Smooth muscle cell (in vitro differentiated cells): ENCODE data around the gene C18orf63. TPM values are rescaled to one million over a fixed set of nuclear protein-coding genes. Genes with fewer than 3 reads are reported as not detected.
"Not testable (repeated sequence)": the region's sequence is repeated elsewhere in the genome, so short reads cannot be mapped to it uniquely, and the experiment has no call there.

Experiments
- DNase-seq: peaks from one replicate; lab custom pipeline; 2025; ENCODE audit not compliant: unreplicated experiment; lab: John Stamatoyannopoulos, UW
- H2AFZ ChIP-seq: fragments of 200-600 bp; sonication (generic); 2 replicates; pipeline ENCODE4 v1.6.0; 2016; ENCODE audit warnings: antibody characterized with exemption, low read depth, mild to moderate bottlenecking
- H3F3A ChIP-seq: fragments of 200-600 bp; sonication (generic); 2 replicates; pipeline ENCODE4 v1.6.0; 2017; ENCODE audit warnings: antibody characterized with exemption, low read depth
- H3K27ac ChIP-seq: fragments of 200-600 bp; sonication (generic); 2 replicates; pipeline ENCODE4 v1.5.1; 2016; ENCODE audit warnings: low read depth, mild to moderate bottlenecking
- H3K27me3 ChIP-seq: fragments of 200-600 bp; sonication (generic); 2 replicates; pipeline ENCODE4 v1.6.1; 2016; ENCODE audit warnings: low read depth, mild to moderate bottlenecking
- H3K36me3 ChIP-seq: fragments of 200-600 bp; sonication (generic); 2 replicates; pipeline ENCODE4 v1.5.1; 2016; ENCODE audit warnings: low read depth
- H3K4me1 ChIP-seq: fragments of 200-600 bp; sonication (generic); 2 replicates; pipeline ENCODE4 v1.5.1; 2016; ENCODE audit warnings: low read depth
- H3K4me2 ChIP-seq: fragments of 200-600 bp; sonication (generic); 2 replicates; pipeline ENCODE4 v1.6.0; 2016; ENCODE audit warnings: mild to moderate bottlenecking
- H3K4me3 ChIP-seq: fragments of 200-600 bp; sonication (generic); 2 replicates; pipeline ENCODE4 v1.5.1; 2016; ENCODE audit warnings: mild to moderate bottlenecking
- H3K79me2 ChIP-seq: fragments of 200-600 bp; sonication (generic); 2 replicates; pipeline ENCODE4 v1.6.0; 2016; ENCODE audit warnings: low read depth, mild to moderate bottlenecking
- H3K9ac ChIP-seq: fragments of 200-600 bp; sonication (generic); 2 replicates; pipeline ENCODE4 v1.6.0; 2016; ENCODE audit warnings: low read depth
- H3K9me3 ChIP-seq: fragments of 200-600 bp; sonication (generic); replicated peaks from 2 replicates; pipeline ENCODE4 v1.5.1; 2016; ENCODE audit warnings: low read depth
- H4K20me1 ChIP-seq: fragments of 200-600 bp; sonication (generic); 2 replicates; pipeline ENCODE4 v1.6.0; 2016; ENCODE audit warnings: low read depth
- WGBS: methylation state at CpG from one replicate; pipeline ENCODE4 v1.1.7; 2016; ENCODE audit warnings: low lambda C conversion rate; 5-methylcytosine and 5-hydroxymethylcytosine counted together
- polyA plus RNA-seq: library from polyadenylated mRNA; unstranded; fragments of >200 nt; fragmentation: Nextera tagmentation; extraction: Ambion mirVana; gene quantifications from 2 replicates; pipeline ENCODE4 v1.2.1, GENCODE V29; 2016
- total RNA-seq: library from RNA; depleted of rRNA; stranded (reverse); fragments of >200 nt; gene quantifications from 2 replicates; pipeline ENCODE4 v1.2.3, GENCODE V29; 2014
- TF ChIP-seq, protein P1 (sequence below): fragments of 200-600 bp; sonication (generic); IDR thresholded peaks from 2 replicates; pipeline ENCODE4 v1.5.1; 2017; ENCODE audit warnings: borderline replicate concordance, mild to moderate bottlenecking, antibody characterized with exemption; ENCODE audit not compliant: insufficient read depth, poor library complexity, severe bottlenecking

Gene C18orf63
- total and polyA plus RNA-seq, 2 experiments from 2014 or later, result not detected

DNA sequence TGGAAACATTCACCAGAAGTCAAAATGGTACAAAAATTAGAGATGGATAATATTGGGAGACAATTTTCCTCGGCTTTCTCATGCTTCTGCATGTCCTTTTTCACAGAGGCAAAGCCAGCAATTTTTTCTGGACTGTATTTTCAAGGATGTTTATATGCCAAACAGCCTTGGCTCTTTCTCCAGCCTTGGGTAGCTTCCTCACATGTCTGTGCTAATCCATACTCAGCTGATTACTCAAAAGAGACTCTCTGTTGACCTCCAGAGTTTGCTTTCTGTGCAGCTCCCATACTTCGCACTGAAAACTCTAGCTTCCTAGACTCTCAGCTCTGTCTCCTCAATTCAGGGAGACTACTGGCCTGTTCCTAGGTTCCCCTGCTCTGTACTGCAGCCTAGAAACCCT is 10.6 kb downstream of the C18orf63 start:
- Histone ChIP-seq H3K27me3 (no peaks in the 10 kb centered on the region), H3F3A (no peaks in the 10 kb centered on the region), H3K9ac (no peak overlapping the region), H3K4me1 (peaks cover 6% of the 10 kb centered on the region), H2AFZ (peak overlapping the region; percentile 95), H3K9me3 (no peaks in the 10 kb centered on the region), H3K4me2 (no peak overlapping the region), H3K36me3 (no peaks in the 10 kb centered on the region), H3K79me2 (no peaks in the 10 kb centered on the region), H4K20me1 (no peaks in the 10 kb centered on the region), H3K27ac (no peak overlapping the region), H3K4me3 (no peak overlapping the region)
- no peak for DNase-seq
- TF ChIP-seq, protein P1, sequence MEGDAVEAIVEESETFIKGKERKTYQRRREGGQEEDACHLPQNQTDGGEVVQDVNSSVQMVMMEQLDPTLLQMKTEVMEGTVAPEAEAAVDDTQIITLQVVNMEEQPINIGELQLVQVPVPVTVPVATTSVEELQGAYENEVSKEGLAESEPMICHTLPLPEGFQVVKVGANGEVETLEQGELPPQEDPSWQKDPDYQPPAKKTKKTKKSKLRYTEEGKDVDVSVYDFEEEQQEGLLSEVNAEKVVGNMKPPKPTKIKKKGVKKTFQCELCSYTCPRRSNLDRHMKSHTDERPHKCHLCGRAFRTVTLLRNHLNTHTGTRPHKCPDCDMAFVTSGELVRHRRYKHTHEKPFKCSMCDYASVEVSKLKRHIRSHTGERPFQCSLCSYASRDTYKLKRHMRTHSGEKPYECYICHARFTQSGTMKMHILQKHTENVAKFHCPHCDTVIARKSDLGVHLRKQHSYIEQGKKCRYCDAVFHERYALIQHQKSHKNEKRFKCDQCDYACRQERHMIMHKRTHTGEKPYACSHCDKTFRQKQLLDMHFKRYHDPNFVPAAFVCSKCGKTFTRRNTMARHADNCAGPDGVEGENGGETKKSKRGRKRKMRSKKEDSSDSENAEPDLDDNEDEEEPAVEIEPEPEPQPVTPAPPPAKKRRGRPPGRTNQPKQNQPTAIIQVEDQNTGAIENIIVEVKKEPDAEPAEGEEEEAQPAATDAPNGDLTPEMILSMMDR, result no peak
- WGBS, result 67% methylated on average over 2 of the region's 2 CpGs

DNA sequence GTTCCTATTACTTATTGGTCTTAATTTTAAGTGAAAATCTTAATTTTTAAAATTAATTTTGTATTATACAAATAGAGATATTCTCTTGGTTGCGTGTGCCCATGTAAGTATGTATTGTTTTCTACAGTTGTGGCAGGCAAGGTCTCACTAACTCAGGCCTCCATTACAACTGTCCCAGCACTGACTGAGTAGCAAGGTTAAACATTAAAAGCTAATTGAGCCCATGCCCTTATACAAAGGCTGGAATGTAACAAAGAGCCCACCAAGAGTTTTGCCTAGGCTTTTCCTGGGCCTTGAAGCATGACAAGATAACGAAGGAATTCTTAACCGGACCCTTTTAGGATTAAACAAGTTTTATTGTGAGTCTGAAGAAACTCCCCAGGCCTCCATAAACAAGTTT is 11.2 kb downstream of the C18orf63 start:
- not testable (repeated sequence) for H3K4me3 ChIP-seq, H3K4me1 ChIP-seq, H3F3A ChIP-seq, H3K27ac ChIP-seq, H3K9ac ChIP-seq, H3K27me3 ChIP-seq, H4K20me1 ChIP-seq, H3K4me2 ChIP-seq, H3K36me3 ChIP-seq, DNase-seq, H3K79me2 ChIP-seq, H3K9me3 ChIP-seq
- H2AFZ ChIP-seq, result peak overlapping the region; percentile 63
- WGBS, result 41% methylated on average over 3 of the region's 3 CpGs

DNA sequence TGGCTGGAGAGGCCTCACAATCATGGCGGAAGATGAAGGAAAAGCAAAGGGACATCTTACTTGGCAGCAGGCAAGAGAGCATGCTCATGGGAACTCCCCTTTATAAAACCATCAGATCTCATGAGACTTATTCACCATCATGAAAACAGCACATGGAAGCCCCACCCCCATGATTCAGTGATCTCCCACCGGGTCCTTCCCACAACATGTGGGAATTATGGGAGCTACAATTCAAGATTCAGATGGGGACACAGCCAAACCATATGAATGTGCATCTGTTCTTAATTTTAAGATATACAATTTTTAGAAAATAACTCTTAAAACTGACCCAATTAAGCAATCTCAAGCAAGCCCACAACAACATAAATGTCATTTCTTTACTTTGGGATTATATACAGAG is 12.6 kb downstream of the C18orf63 start:
- no peaks in the 10 kb centered on the region for H3K27me3 ChIP-seq
- TF ChIP-seq, protein P1, result no peak
- H2AFZ ChIP-seq, result no peak overlapping the region
- DNase-seq, result no peak
- 93% methylated on average over 2 of the region's 2 CpGs for WGBS
- H3K36me3 ChIP-seq, result no peaks in the 10 kb centered on the region
- H3K4me2 ChIP-seq, result no peak overlapping the region
- no peaks in the 10 kb centered on the region for H4K20me1 ChIP-seq
- no peak overlapping the region for H3K9ac ChIP-seq
- H3K27ac ChIP-seq, result no peak overlapping the region
- no peaks in the 10 kb centered on the region for H3K79me2 ChIP-seq
- no peaks in the 10 kb centered on the region for H3F3A ChIP-seq
- H3K9me3 ChIP-seq, result no peaks in the 10 kb centered on the region
- H3K4me3 ChIP-seq, result no peak overlapping the region
- peaks cover 6% of the 10 kb centered on the region for H3K4me1 ChIP-seq

DNA sequence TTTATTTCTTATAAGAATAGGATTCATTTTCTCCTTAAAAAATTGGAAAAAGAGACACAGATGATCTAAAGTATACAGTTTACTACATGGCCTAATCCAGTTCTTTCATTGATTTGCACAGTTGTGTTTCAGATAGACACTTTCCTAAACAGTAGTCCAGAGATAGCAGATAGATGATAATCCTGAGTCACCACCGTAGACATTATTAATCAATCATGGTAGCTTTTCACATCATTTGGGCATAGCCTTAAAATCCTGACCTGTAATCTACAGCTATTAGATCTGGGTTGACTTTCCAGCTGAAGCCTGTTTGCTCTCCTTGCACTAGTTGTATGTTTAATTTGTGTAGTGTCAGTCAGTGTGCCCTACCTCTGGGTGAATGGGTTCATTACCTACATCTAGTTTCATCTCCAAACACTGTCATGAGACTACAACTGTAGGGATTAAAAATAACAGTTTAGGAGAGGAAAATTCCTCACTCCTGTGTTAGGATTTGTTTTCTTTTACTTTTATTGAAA is 14.1 kb downstream of the C18orf63 start:
- Histone ChIP-seq H3K4me1 (peaks cover 6% of the 10 kb centered on the region), H3K9ac (no peak overlapping the region), H3K27me3 (no peaks in the 10 kb centered on the region)

More for the DNA sequence above, 14.1 kb downstream of the C18orf63 start:
- H3K79me2 ChIP-seq, result no peaks in the 10 kb centered on the region
- H4K20me1 ChIP-seq, result no peaks in the 10 kb centered on the region
- no peaks in the 10 kb centered on the region for H3K9me3 ChIP-seq
- no peaks in the 10 kb centered on the region for H3F3A ChIP-seq
- DNase-seq, result no peak
- H3K36me3 ChIP-seq, result no peaks in the 10 kb centered on the region
- TF ChIP-seq, protein P1, result no peak
- H3K27ac ChIP-seq, result no peak overlapping the region
- peak overlapping the region; percentile 64 for H2AFZ ChIP-seq
- no peak overlapping the region for H3K4me3 ChIP-seq
- WGBS, result 24% methylated on average over 1 of the region's 1 CpG
- H3K4me2 ChIP-seq, result no peak overlapping the region
